Measurements from ENCODE around the gene MIF.
A peak's percentile ranks its signal among the peaks of the same experiment; 100 is the strongest.
"Not testable (repeated sequence)": the region's sequence is repeated elsewhere in the genome, so short reads cannot be mapped to it uniquely, and the experiment has no call there.

The MIF gene

DNA sequence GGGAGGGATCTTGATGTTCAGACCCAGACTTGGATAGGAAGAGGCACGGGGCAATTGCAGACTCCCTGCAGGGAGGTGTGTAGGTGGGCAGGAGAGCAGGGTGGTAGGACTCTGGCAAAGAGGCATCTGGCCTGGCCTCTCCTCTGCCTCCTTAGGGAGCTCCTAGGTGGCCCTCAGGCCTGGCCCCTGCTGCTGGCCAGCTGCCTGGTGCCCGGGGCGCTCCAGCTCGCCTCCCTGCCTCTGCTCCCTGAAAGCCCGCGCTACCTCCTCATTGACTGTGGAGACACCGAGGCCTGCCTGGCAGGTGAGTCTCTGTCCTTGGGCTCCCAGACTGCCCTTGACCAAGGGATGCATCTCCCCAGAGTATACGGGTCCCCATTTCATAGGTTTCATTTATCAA, 16.6 kb upstream of the MIF start:
- no peak for DNase-seq (ENCODE audit: low spot score)

DNA sequence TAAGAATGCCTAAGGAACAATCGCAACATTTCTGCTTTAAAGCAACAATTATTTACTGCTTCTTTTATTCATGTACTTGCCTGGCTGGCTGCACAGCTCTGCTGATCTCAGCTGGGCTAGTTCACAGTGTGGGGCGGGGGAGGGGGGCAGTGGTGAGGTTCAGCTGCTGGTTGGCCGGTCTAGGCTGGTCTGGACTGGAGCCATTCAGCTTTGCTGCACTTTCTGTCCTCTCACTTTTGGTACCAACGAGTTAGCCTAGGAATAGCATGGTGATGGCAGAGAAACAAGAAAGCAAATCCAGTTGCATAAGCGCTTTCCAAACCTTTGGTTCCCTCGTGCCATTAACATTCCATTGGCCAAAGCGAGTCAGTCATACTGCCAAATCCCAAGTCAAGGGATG, 16.0 kb upstream of the MIF start:
- DNase-seq (ENCODE audit: low spot score) = no peak

DNA sequence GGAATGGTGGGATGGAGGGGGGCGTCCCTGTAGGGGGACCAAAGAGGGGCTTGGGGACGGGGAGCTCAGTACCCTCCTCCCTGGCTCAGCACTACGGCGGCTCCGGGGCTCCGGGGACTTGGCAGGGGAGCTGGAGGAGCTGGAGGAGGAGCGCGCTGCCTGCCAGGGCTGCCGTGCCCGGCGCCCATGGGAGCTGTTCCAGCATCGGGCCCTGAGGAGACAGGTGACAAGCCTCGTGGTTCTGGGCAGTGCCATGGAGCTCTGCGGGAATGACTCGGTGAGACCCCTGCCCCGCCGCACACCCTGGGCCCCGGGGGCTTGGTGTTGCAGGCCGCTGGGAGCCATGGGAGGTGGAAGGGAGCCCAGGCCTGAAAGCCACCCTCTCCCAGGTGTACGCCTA, 11.8 kb upstream of the MIF start:
- no peak for DNase-seq (ENCODE audit: low spot score)

DNA sequence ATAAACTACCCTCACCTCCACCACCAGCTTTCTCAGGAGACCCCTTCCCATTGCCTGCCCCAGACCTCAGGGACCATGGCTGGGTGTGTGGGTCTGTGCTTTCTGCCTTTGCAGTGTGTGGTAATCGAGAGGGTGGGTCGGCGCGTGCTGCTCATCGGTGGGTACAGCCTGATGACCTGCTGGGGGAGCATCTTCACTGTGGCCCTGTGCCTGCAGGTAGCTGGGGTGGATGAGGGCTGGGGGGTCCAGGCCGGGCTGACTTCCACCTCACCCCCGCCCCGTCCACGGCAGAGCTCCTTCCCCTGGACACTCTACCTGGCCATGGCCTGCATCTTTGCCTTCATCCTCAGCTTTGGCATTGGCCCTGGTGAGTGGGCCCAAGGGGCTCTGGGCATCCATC, 10.5 kb upstream of the MIF start:
- no peak for DNase-seq (ENCODE audit: low spot score)

- DNase-seq (ENCODE audit: low spot score) = no peak
Measured at GRCh38 chr22:23884140-23884539, 10.0 kb upstream of the MIF start.

GRCh38 chr22:23888615-23889401, 5.4 kb upstream of the MIF start:
- peak; percentile 63 for DNase-seq (ENCODE audit: low spot score)

DNA sequence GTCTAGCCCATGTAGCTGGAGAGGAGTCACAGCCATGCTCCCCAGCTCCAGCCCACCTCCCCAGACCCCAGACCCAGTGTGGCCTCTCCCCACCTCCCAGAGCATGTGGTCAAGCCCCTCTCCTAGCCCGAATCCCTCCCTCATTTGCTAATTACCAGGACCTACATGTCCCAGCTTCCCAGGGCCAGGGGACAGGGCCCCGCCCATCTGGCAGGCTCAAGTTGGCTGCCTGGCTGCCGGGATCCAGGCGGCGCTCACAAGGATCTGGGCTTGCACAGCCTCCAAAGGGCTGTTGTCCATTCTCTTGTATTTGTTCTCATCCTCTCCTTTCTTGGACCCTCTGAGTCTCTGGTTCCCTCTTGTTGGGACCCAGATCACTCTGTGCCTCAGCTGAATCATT, 4.6 kb upstream of the MIF start:
- no peak for DNase-seq (ENCODE audit: low spot score)

DNA sequence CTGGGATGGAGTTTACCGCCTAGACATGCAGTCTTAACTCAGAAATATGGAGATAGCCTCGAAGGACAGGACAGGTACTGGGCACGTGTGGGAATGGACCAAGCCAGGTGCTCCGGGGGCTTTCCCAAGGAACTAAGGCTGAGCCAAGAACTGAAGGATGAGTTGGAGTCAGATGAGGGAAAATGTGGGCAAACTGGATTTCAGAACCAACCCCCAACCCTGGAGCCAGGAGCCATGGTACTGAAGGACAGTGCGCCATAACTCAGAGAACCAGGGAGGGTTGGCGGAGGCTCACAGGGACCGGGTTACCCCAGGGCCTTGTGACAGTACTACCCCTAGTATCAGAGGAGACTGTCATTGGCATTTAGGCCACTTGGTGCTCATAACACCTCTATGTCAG, 2.5 kb upstream of the MIF start:
- no peak for DNase-seq (ENCODE audit: low spot score)

GRCh38 chr22:23892130-23892529, 2.1 kb upstream of the MIF start:
- no peak for DNase-seq (ENCODE audit: low spot score)

- no peak for DNase-seq (ENCODE audit: low spot score)
Measured at GRCh38 chr22:23892706-23893105, 1.5 kb upstream of the MIF start.

- DNase-seq (ENCODE audit: low spot score) = no peak
Measured at GRCh38 chr22:23893121-23893944, 850 bp upstream of the MIF start.

GRCh38 chr22:23894710-23895598, 771 bp downstream of the MIF start:
- DNase-seq (ENCODE audit: low spot score) = peak; percentile 89

- no peak for DNase-seq (ENCODE audit: low spot score)
Measured at GRCh38 chr22:23895599-23896144, 1.5 kb downstream of the MIF start.

GRCh38 chr22:23896166-23896522, 2.0 kb downstream of the MIF start:
- DNase-seq (ENCODE audit: low spot score) = no peak

GRCh38 chr22:23896523-23897186, 2.5 kb downstream of the MIF start:
- no peak for DNase-seq (ENCODE audit: low spot score)

DNA sequence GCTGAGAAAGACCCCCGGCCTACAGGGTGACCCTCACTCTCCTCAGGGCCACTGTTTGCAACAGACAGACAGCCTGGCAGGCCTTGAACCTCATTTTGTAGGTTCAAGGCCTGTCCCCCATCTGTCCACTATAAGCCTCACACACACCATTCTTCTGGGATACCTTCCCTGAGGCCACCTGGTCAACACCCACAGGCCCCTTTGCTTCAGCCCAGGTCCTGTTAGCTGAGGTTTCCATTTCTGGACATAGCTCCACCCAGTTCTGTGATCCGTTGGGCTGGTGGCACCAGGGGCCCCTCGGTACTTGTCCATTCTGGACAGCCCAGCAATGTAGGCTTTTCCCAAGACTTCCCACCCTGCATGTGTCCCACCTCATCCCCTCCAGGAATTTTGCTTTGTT, 3.1 kb downstream of the MIF start:
- no peak for DNase-seq (ENCODE audit: low spot score)

- no peak for DNase-seq (ENCODE audit: low spot score)
Measured at GRCh38 chr22:23898006-23898974, 4.1 kb downstream of the MIF start.

GRCh38 chr22:23899042-23899745, 5.0 kb downstream of the MIF start:
- DNase-seq (ENCODE audit: low spot score) = no peak

GRCh38 chr22:23900227-23900626, 6.0 kb downstream of the MIF start:
- DNase-seq (ENCODE audit: low spot score) = not testable (repeated sequence)

- DNase-seq (ENCODE audit: low spot score) = no peak
Measured at GRCh38 chr22:23901600-23901999, 7.4 kb downstream of the MIF start.

Measured in COLO829 (cell line).